Activated naive CD8-positive, alpha-beta T cell treated with anti-CD3 and anti-CD28 coated beads, Interleukin-2, amount 10 ng/mL, durations not matched to agents 7 days and 5 days (primary cell): ENCODE measurements around the gene KIF5A. TPM values are rescaled to one million over a fixed set of nuclear protein-coding genes. Genes with fewer than 3 reads are reported as not detected.

Experiments used
- ATAC-seq: fragments of 150-1000 bp; cut with Tn5 transposase; one replicate; pipeline ENCODE4 v1.10.0; 2021; ENCODE audit warnings: low read depth, moderate library complexity
- POLR2A ChIA-PET: fragments of 350-600 bp; sonication (Branson Sonifier 250); formaldehyde crosslinking; loops from one replicate; lab custom pipeline; 2021; ENCODE audit warnings: antibody characterized with exemption; lab: Charles Lee
- DNase-seq: peaks from one replicate; pipeline ENCODE4 v3.0.0; 2021
- H3K27ac Mint-ChIP-seq: one replicate; pipeline ENCODE4 v1.8.0; 2022; ENCODE audit warnings: mild to moderate bottlenecking, mixed read lengths
- H3K27me3 Mint-ChIP-seq: one replicate; pipeline ENCODE4 v1.8.0; 2022; ENCODE audit warnings: mild to moderate bottlenecking, moderate library complexity, mixed read lengths
- H3K36me3 Mint-ChIP-seq: one replicate; pipeline ENCODE4 v1.8.0; 2021; ENCODE audit warnings: mild to moderate bottlenecking, mixed read lengths
- H3K4me1 Mint-ChIP-seq: one replicate; pipeline ENCODE4 v1.8.0; 2021; ENCODE audit warnings: mixed read lengths
- H3K4me3 Mint-ChIP-seq: one replicate; pipeline ENCODE4 v1.8.0; 2022; ENCODE audit warnings: mild to moderate bottlenecking, moderate library complexity, mixed read lengths
- H3K9me3 Mint-ChIP-seq: one replicate; pipeline ENCODE4 v1.8.0; 2021; ENCODE audit warnings: mixed read lengths
- total RNA-seq, 2 experiments: library from RNA; stranded (reverse); gene quantifications; one replicate each; pipeline ENCODE4 v1.2.3, GENCODE V29; 2021

KIF5A gene
- total RNA-seq, 2 experiments from 2014 or later, result 1.4 to 1.6 TPM

GRCh38 chr12:57522011-57522886, 27.6 kb upstream of the KIF5A start, which contains the start of gene MBD6:
Gene MBD6 (plus strand): TSS chr12:57522824. CDS start chr12:57524304, 1,480 bp downstream.
- peaks cover 51% of the 10 kb centered on the region for H3K4me1 Mint-ChIP-seq

DNA sequence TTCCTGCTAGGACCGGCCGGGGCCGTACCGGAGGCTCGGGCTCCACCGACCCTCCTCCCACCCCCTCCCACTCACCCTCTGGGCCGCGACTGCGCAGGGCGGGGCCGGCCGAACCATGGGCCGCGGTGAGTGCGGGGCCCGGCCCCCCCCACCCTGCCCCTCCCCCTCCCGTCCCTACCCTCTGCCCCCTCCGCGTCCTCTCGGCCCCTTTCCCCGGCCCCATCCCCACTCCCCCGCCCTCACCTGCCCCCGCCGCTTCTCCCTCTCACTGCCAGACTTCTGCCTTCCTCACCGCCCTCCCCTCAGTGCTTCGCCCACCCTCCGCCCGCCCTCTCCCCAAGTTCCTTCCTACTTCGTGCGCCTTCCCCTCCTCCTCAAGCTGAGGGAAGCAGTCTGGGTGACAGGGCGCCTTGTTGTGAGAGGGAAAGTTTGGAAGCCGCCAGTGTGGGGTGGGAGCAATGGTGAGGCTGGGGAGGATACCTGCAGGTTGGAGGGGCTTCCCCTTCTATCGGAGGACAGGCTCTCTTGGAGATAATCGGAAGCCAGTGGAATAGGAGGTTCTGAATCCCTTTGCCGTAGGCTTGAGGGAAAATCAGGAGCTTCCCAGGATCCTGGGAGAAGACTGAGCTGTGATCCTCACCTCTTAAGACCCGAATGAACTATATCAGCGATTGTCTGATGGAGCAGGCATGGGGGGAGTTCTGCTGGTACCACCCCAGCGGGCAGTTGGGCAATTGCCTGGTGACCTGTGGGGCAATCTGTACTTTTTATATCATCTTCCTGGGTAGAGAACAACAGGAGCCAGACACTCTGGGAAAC, 26.7 kb upstream of the KIF5A start:
- POLR2A ChIA-PET, result interaction anchor here (1.2 to 2.6 kb wide), 3 partner anchors 24 to 64 kb away, joined by 5 to 11 read pairs (median 6); partner anchors contain the start of genes DCTN2 and GLI1
- H3K36me3 Mint-ChIP-seq, result peaks cover 21% of the 10 kb centered on the region
- ATAC-seq (no peak), DNase-seq (no peak)
- no peaks in the 10 kb centered on the region for H3K9me3 Mint-ChIP-seq
- H3K4me3 Mint-ChIP-seq, result peak overlapping the region; percentile 97
- no peaks in the 10 kb centered on the region for H3K27me3 Mint-ChIP-seq
- H3K4me1 Mint-ChIP-seq, result peaks cover 46% of the 10 kb centered on the region
- peak overlapping the region; percentile 95 for H3K27ac Mint-ChIP-seq

More at GRCh38 chr12:57522011-57522886, 27.6 kb upstream of the KIF5A start, which contains the start of gene MBD6:
- DNase-seq, result peak; percentile 97
- H3K36me3 Mint-ChIP-seq, result peaks cover 22% of the 10 kb centered on the region
- peak within 1 kb of the TSS; percentile 97 for H3K4me3 Mint-ChIP-seq
- POLR2A ChIA-PET, result interaction anchor here (2.6 kb wide), 1 partner anchor 45 kb away, joined by 11 read pairs; no protein-coding TSS in a partner anchor
- ATAC-seq, result peak; percentile 52
- peak within 1 kb of the TSS; percentile 100 for H3K27ac Mint-ChIP-seq
- no peaks in the 10 kb centered on the region for H3K27me3 Mint-ChIP-seq
- H3K9me3 Mint-ChIP-seq, result no peaks in the 10 kb centered on the region

- H3K4me1 Mint-ChIP-seq, result peaks cover 39% of the 10 kb centered on the region
- H3K4me3 Mint-ChIP-seq, result peak overlapping the region; percentile 97
- no peaks in the 10 kb centered on the region for H3K9me3 Mint-ChIP-seq
- no peaks in the 10 kb centered on the region for H3K27me3 Mint-ChIP-seq
- H3K36me3 Mint-ChIP-seq, result peaks cover 15% of the 10 kb centered on the region
- DNase-seq, result no peak
- POLR2A ChIA-PET, result interaction anchor here (0.7 to 2.6 kb wide), 9 partner anchors 10 to 217 kb away, joined by 3 to 11 read pairs (median 4); partner anchors contain the start of genes ARHGAP9, DCTN2 and GLI1
- peak overlapping the region; percentile 95 for H3K27ac Mint-ChIP-seq
- ATAC-seq, result no peak
Measured at GRCh38 chr12:57523706-57524614, 25.9 kb upstream of the KIF5A start.

DNA sequence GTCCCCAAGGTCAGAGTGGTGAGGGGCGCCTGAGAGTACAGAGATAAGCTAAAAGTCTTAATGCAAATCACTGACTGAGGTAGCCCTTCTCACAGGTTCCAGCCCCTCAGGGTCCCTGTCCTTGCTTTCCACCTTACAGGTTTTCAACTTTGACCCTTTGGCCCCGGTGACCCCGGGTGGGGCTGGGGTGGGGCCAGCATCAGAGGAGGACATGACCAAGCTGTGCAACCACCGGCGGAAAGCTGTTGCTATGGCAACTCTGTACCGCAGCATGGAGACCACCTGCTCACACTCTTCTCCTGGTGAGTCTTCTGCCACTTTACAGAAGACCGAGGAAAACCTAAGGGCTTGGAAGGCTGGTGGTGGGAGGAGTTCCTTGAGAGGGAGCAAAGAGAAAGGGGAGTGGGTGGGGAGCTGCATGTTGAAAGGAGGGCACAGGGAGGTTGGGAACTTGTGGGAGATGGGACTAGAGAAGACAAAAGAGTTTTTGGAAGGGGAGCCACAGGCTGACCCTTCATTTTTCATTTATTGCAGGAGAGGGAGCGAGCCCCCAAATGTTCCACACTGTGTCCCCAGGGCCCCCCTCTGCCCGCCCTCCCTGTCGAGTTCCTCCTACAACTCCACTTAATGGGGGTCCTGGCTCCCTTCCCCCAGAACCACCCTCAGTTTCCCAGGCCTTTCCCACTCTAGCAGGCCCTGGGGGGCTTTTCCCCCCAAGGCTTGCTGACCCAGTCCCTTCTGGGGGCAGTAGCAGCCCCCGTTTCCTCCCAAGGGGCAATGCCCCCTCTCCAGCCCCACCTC, 24.8 kb upstream of the KIF5A start:
- peaks cover 34% of the 10 kb centered on the region for H3K4me1 Mint-ChIP-seq
- ATAC-seq (no peak), DNase-seq (no peak)
- peak overlapping the region; percentile 95 for H3K27ac Mint-ChIP-seq
- no peaks in the 10 kb centered on the region for H3K9me3 Mint-ChIP-seq
- POLR2A ChIA-PET, result interaction anchor here (0.9 to 2.6 kb wide), 7 partner anchors 9 to 216 kb away, joined by 3 to 11 read pairs (median 4); partner anchors contain the start of genes ARHGAP9 and GLI1
- H3K36me3 Mint-ChIP-seq, result peaks cover 11% of the 10 kb centered on the region
- no peaks in the 10 kb centered on the region for H3K27me3 Mint-ChIP-seq
- H3K4me3 Mint-ChIP-seq, result peak overlapping the region; percentile 97

- H3K27ac Mint-ChIP-seq, result no peak overlapping the region
- DNase-seq (no peak), ATAC-seq (no peak)
- peaks cover 10% of the 10 kb centered on the region for H3K36me3 Mint-ChIP-seq
- no peak overlapping the region for H3K4me3 Mint-ChIP-seq
- peaks cover 34% of the 10 kb centered on the region for H3K4me1 Mint-ChIP-seq
- H3K9me3 Mint-ChIP-seq, result no peaks in the 10 kb centered on the region
- POLR2A ChIA-PET, result interaction anchor here (1.2 kb wide), 1 partner anchor 13 kb away, joined by 3 read pairs; no protein-coding TSS in a partner anchor
- no peaks in the 10 kb centered on the region for H3K27me3 Mint-ChIP-seq
Measured at GRCh38 chr12:57525615-57526383, 24.0 kb upstream of the KIF5A start.

DNA sequence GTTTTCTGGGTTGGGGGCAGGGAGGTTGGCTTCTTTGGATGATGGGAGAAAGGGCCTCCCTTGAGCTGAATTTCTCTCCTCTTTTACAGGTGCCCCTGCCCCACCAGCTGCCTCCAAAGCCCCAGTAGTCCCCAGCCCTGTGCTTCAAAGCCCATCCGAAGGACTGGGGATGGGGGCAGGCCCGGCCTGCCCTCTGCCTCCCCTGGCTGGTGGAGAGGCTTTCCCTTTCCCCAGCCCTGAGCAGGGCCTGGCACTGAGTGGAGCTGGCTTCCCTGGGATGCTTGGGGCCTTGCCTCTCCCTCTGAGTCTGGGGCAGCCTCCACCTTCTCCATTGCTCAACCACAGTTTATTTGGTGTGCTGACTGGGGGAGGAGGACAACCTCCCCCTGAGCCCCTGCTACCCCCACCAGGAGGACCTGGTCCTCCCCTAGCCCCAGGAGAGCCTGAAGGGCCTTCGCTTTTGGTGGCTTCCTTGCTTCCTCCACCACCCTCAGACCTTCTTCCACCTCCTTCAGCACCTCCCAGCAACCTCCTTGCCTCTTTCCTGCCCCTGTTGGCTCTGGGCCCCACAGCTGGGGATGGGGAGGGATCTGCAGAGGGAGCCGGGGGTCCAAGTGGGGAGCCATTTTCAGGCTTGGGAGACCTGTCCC, 23.2 kb upstream of the KIF5A start:
- H3K27ac Mint-ChIP-seq, result peak overlapping the region; percentile 64
- H3K36me3 Mint-ChIP-seq, result peaks cover 14% of the 10 kb centered on the region
- POLR2A ChIA-PET, result interaction anchor here (1.2 kb wide), 1 partner anchor 12 kb away, joined by 3 read pairs; no protein-coding TSS in a partner anchor

GRCh38 chr12:57527184-57527583, 22.7 kb upstream of the KIF5A start:
- DNase-seq (no peak), ATAC-seq (no peak)
- POLR2A ChIA-PET, result interaction anchor here (1.0 to 1.2 kb wide), 2 partner anchors 12 to 16 kb away, joined by 3 read pairs; no protein-coding TSS in a partner anchor
- H3K27ac Mint-ChIP-seq, result no peak overlapping the region
- H3K9me3 Mint-ChIP-seq, result no peaks in the 10 kb centered on the region
- H3K27me3 Mint-ChIP-seq, result no peaks in the 10 kb centered on the region
- H3K36me3 Mint-ChIP-seq, result peaks cover 14% of the 10 kb centered on the region
- peaks cover 23% of the 10 kb centered on the region for H3K4me1 Mint-ChIP-seq
- H3K4me3 Mint-ChIP-seq, result no peak overlapping the region

More for the DNA sequence above, 23.2 kb upstream of the KIF5A start:
- no peak for DNase-seq
- no peaks in the 10 kb centered on the region for H3K9me3 Mint-ChIP-seq
- H3K4me1 Mint-ChIP-seq, result peaks cover 29% of the 10 kb centered on the region
- ATAC-seq, result no peak
- no peaks in the 10 kb centered on the region for H3K27me3 Mint-ChIP-seq
- H3K4me3 Mint-ChIP-seq, result no peak overlapping the region

GRCh38 chr12:57528176-57528575, 21.7 kb upstream of the KIF5A start:
- no peak overlapping the region for H3K27ac Mint-ChIP-seq
- no peak for ATAC-seq
- H3K36me3 Mint-ChIP-seq, result peaks cover 16% of the 10 kb centered on the region
- no peaks in the 10 kb centered on the region for H3K27me3 Mint-ChIP-seq
- H3K9me3 Mint-ChIP-seq, result no peaks in the 10 kb centered on the region
- no peak for DNase-seq
- POLR2A ChIA-PET, result interaction anchor here (0.6 to 1.2 kb wide), 4 partner anchors 12 to 51 kb away, joined by 3 read pairs; no protein-coding TSS in a partner anchor
- peaks cover 19% of the 10 kb centered on the region for H3K4me1 Mint-ChIP-seq
- no peak overlapping the region for H3K4me3 Mint-ChIP-seq

GRCh38 chr12:57528831-57529555, 20.9 kb upstream of the KIF5A start:
- Mint-ChIP-seq H3K36me3 (peaks cover 18% of the 10 kb centered on the region), H3K9me3 (no peaks in the 10 kb centered on the region), H3K27ac (no peak overlapping the region), H3K4me3 (no peak overlapping the region), H3K4me1 (peaks cover 12% of the 10 kb centered on the region), H3K27me3 (no peaks in the 10 kb centered on the region)
- POLR2A ChIA-PET, result interaction anchor here (0.8 to 1.2 kb wide), 3 partner anchors 11 to 52 kb away, joined by 3 read pairs; no protein-coding TSS in a partner anchor
- no peak for DNase-seq
- ATAC-seq, result no peak

GRCh38 chr12:57529831-57530230, 20.0 kb upstream of the KIF5A start:
- peaks cover 18% of the 10 kb centered on the region for H3K36me3 Mint-ChIP-seq
- H3K4me3 Mint-ChIP-seq, result no peak overlapping the region
- no peaks in the 10 kb centered on the region for H3K27me3 Mint-ChIP-seq
- no peak for DNase-seq
- no peak overlapping the region for H3K27ac Mint-ChIP-seq
- peaks cover 5% of the 10 kb centered on the region for H3K4me1 Mint-ChIP-seq
- no peak for ATAC-seq
- no peaks in the 10 kb centered on the region for H3K9me3 Mint-ChIP-seq
- POLR2A ChIA-PET, result interaction anchor here (0.7 to 0.8 kb wide), 3 partner anchors 9 to 32 kb away, joined by 3 read pairs; partner anchors contain the start of genes DCTN2 and DDIT3
